Mucosa of descending colon (tissue), 3 donors: ENCODE measurements around the gene ZNF335. TPM values are rescaled to one million over a fixed set of nuclear protein-coding genes. Genes with fewer than 3 reads are reported as not detected.

Source experiments
- ATAC-seq: fragments of 200-7000 bp; cut with Tn5 transposase; one replicate; pipeline ENCODE4 v1.9.1; 2020; ENCODE audit warnings: mild to moderate bottlenecking, moderate library complexity
- DNase-seq, 3 donors: peaks; one replicate each; pipeline ENCODE4 v3.0.0-alpha.2; 2020
- H3K36me3 ChIP-seq: fragments of 200-600 bp; one replicate; pipeline ENCODE4 v1.8.0; 2021; ENCODE audit warnings: low read depth, mild to moderate bottlenecking
- H3K4me1 ChIP-seq: fragments of 200-600 bp; one replicate; pipeline ENCODE4 v1.8.0; 2021; ENCODE audit warnings: low read depth, mild to moderate bottlenecking
- H3K4me3 ChIP-seq: fragments of 200-600 bp; one replicate; pipeline ENCODE4 v1.8.0; 2021; ENCODE audit warnings: mild to moderate bottlenecking
- H3K9me3 ChIP-seq: fragments of 200-600 bp; one replicate; pipeline ENCODE4 v1.8.0; 2021; ENCODE audit warnings: mild to moderate bottlenecking
- intact Hi-C, 2 donors: fragments of 100-400 bp; cut with DNase I in 1 of 2; cut with micrococcal nuclease in 1 of 2; formaldehyde crosslinking; loops; one replicate each; pipeline versions ENCODE4 v1.11.0 to v1.11.1; 2022; cut with DNase I, micrococcal nuclease
- total RNA-seq, 3 donors: library from RNA; stranded (reverse); fragmentation: NEBNext Ultra II Directional in 2 of 3; extraction: Animal tissue kit (Norgen Biotek cat#: 25700) in 2 of 3; gene quantifications; one replicate each; pipeline versions ENCODE4 v1.2.1 to v1.2.4, GENCODE V29; 2021 to 2023
- TF ChIP-seq, protein P1 (sequence below): fragments of 200-600 bp; IDR thresholded peaks from one replicate; pipeline ENCODE4 v1.8.0; 2022; ENCODE audit warnings: antibody characterized with exemption, mild to moderate bottlenecking
- donor health status: DM: no; HTN: no; CAD: no; lungs with moderate emphysema.
- donor health status: DM: no; HTN: no; CAD: no.
- donor health status: DM: no; HTN: yes; CAD: no.

The ZNF335 gene
- total RNA-seq, 3 donors from 2014 or later: 19.1 to 22.7 (median 20.1) TPM

DNA sequence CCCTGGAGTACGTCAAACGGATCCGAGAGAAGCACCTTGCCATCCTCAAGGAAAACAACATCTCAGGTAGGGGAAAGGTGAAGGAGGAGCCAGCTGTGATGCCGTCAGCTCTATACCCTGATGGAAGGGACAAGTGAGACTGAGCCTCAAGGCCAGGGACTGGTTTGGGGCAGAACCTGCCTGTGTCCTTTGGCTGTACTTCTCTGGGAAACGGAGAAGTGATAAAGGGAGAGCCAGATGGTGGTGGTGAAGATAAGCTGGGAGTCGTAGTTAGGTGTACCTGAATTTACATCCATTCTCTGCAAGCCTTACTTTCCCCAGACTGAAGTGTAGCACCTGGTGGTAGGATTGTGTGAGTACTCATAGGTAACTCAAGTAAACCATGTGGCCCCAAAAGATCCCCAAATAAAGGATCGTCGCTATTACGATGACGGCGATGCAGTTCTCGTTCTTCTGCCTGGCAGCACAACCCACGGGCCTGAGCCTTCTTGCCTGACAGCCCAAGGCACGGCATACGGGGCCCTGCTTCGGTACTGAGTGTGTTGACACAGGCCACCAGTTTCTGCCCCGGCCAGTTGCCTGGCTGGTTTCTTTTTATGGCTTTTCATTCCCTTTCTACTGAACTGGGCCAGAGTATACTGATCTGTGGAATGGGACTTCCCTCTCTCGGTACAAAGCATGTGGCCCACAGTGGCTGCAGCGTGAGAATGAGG is 26.9 kb downstream of the ZNF335 start:
- Histone ChIP-seq H3K4me3 (no peak overlapping the region), H3K9me3 (no peaks in the 10 kb centered on the region), H3K36me3 (peaks cover 27% of the 10 kb centered on the region), H3K4me1 (no peaks in the 10 kb centered on the region)
- ATAC-seq (no peak), DNase-seq (no peak)
- intact Hi-C loops: no loop called here
- TF ChIP-seq, protein P1, sequence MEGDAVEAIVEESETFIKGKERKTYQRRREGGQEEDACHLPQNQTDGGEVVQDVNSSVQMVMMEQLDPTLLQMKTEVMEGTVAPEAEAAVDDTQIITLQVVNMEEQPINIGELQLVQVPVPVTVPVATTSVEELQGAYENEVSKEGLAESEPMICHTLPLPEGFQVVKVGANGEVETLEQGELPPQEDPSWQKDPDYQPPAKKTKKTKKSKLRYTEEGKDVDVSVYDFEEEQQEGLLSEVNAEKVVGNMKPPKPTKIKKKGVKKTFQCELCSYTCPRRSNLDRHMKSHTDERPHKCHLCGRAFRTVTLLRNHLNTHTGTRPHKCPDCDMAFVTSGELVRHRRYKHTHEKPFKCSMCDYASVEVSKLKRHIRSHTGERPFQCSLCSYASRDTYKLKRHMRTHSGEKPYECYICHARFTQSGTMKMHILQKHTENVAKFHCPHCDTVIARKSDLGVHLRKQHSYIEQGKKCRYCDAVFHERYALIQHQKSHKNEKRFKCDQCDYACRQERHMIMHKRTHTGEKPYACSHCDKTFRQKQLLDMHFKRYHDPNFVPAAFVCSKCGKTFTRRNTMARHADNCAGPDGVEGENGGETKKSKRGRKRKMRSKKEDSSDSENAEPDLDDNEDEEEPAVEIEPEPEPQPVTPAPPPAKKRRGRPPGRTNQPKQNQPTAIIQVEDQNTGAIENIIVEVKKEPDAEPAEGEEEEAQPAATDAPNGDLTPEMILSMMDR: no peak

- TF ChIP-seq, protein P1: no peak
- intact Hi-C loops: no loop called here
- no peak overlapping the region for H3K4me3 ChIP-seq
- DNase-seq (no peak), ATAC-seq (no peak)
- no peaks in the 10 kb centered on the region for H3K9me3 ChIP-seq
- H3K4me1 ChIP-seq: no peaks in the 10 kb centered on the region
- peaks cover 30% of the 10 kb centered on the region for H3K36me3 ChIP-seq
These were observed 27.6 kb downstream of the ZNF335 start for GRCh38 chr20:45944151-45944964.

GRCh38 chr20:45943613-45944012 is 28.4 kb downstream of the ZNF335 start:
- no peaks in the 10 kb centered on the region for H3K9me3 ChIP-seq
- H3K4me1 ChIP-seq: no peaks in the 10 kb centered on the region
- H3K4me3 ChIP-seq: no peak overlapping the region
- ATAC-seq: no peak
- DNase-seq: no peak
- TF ChIP-seq, protein P1: no peak
- intact Hi-C loops: no loop called here
- peaks cover 30% of the 10 kb centered on the region for H3K36me3 ChIP-seq

DNA sequence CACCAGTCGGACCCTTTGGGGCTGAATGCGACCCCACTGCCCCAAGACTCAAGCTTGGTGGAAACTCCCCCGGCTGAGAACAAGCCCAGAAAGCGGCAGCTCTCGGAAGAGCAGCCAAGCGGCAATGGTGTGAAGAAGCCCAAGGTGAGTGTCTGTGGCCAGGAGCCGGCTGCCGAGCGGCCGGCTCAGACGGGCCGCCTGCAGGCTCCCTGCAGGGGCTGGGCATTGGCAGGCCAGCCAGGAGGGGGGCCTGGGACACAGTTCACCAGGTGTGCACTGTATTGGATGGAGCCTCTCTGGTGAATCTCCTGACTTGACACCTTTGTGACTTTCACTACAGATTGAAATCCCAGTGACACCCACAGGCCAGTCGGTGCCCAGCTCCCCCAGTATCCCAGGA is 31.5 kb downstream of the ZNF335 start:
- Histone ChIP-seq H3K4me1 (no peaks in the 10 kb centered on the region), H3K4me3 (no peak overlapping the region), H3K36me3 (peaks cover 18% of the 10 kb centered on the region), H3K9me3 (no peaks in the 10 kb centered on the region)
- ATAC-seq (no peak), DNase-seq (no peak)
- intact Hi-C loops: no loop called here
- TF ChIP-seq, protein P1: no peak

DNA sequence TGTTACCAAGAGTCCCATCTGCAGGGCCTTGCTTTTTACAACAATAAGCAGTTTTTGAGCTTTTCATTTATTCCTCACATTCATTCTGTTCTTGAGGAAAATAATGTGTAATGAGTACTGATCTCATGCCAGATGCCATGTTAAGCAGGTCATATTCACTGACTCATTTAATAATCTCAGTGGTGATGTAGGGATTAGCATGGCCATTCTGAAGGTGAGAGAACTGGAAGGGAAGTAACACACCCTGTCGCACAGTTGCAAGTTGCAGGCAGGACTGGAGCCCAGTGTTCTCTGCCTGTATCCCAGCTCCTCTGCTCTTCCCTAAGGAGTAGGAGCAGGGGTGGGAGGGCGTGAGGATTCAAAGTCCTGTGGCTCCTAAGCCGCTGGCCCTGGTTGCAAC is 31.9 kb downstream of the ZNF335 start:
- TF ChIP-seq, protein P1: no peak
- H3K9me3 ChIP-seq: no peaks in the 10 kb centered on the region
- ATAC-seq: no peak
- peaks cover 20% of the 10 kb centered on the region for H3K36me3 ChIP-seq
- intact Hi-C loops: no loop called here
- H3K4me1 ChIP-seq: no peaks in the 10 kb centered on the region
- no peak overlapping the region for H3K4me3 ChIP-seq
- DNase-seq: no peak
